ENCODE measurements around the gene TAPBP.

TAPBP gene

GRCh38 chr6:33318426-33319073 lies 4.7 kb upstream of the TAPBP start:
- no peak for DNase-seq

- peak; percentile 97 for DNase-seq
These were observed 4.0 kb upstream of the TAPBP start, which contains the start of gene ZBTB22 for GRCh38 chr6:33317669-33318425. TSS of gene ZBTB22 (minus strand) at chr6:33317744. CDS start at chr6:33316916, 828 bp downstream.

GRCh38 chr6:33317419-33317668 lies 3.5 kb upstream of the TAPBP start:
- no peak for DNase-seq

GRCh38 chr6:33316603-33317418 lies 2.9 kb upstream of the TAPBP start:
- DNase-seq = no peak

GRCh38 chr6:33315793-33316602 lies 2.1 kb upstream of the TAPBP start:
- DNase-seq = no peak

GRCh38 chr6:33314943-33315792 lies 1.3 kb upstream of the TAPBP start:
- DNase-seq = no peak

GRCh38 chr6:33314515-33314942 lies 651 bp upstream of the TAPBP start:
- peak; percentile 51 for DNase-seq

GRCh38 chr6:33313105-33313708 lies 671 bp downstream of the TAPBP start:
- no peak for DNase-seq

- peak; percentile 76 for DNase-seq
These were observed 1.3 kb downstream of the TAPBP start for GRCh38 chr6:33312361-33313104.

- no peak for DNase-seq
These were observed 7.5 kb downstream of the TAPBP start for GRCh38 chr6:33306356-33306755.

- DNase-seq = no peak
These were observed 8.8 kb downstream of the TAPBP start for GRCh38 chr6:33305052-33305451.

- DNase-seq = no peak
These were observed 9.7 kb downstream of the TAPBP start for GRCh38 chr6:33304216-33304615.

GRCh38 chr6:33301877-33302276 lies 12.0 kb downstream of the TAPBP start:
- DNase-seq = no peak

GRCh38 chr6:33299237-33299944 lies 14.5 kb downstream of the TAPBP start:
- peak; percentile 93 for DNase-seq

- peak; percentile 63 for DNase-seq
These were observed 15.1 kb downstream of the TAPBP start, which contains the start of gene RGL2 for GRCh38 chr6:33298773-33299236. TSS of gene RGL2 (minus strand) at chr6:33298942. CDS start at chr6:33298610, 332 bp downstream.

- DNase-seq = peak; percentile 40
These were observed 15.7 kb downstream of the TAPBP start for GRCh38 chr6:33297956-33298772.

GRCh38 chr6:33297406-33297955 lies 16.4 kb downstream of the TAPBP start:
- no peak for DNase-seq

- DNase-seq = no peak
These were observed 17.0 kb downstream of the TAPBP start for GRCh38 chr6:33296797-33297405.
